GM18867 (cell line): ENCODE measurements around the gene SLC13A1.
"Not testable (repeated sequence)": the region's sequence is repeated elsewhere in the genome, so short reads cannot be mapped to it uniquely, and the experiment has no call there.

ENCODE experiments used
- ATAC-seq: cut with Tn5 transposase; IDR thresholded peaks from one replicate; pipeline ENCODE4 v1.9.1; 2021; ENCODE audit warnings: mild to moderate bottlenecking, moderate library complexity; ENCODE audit not compliant: unreplicated experiment

SLC13A1 gene, protein sequence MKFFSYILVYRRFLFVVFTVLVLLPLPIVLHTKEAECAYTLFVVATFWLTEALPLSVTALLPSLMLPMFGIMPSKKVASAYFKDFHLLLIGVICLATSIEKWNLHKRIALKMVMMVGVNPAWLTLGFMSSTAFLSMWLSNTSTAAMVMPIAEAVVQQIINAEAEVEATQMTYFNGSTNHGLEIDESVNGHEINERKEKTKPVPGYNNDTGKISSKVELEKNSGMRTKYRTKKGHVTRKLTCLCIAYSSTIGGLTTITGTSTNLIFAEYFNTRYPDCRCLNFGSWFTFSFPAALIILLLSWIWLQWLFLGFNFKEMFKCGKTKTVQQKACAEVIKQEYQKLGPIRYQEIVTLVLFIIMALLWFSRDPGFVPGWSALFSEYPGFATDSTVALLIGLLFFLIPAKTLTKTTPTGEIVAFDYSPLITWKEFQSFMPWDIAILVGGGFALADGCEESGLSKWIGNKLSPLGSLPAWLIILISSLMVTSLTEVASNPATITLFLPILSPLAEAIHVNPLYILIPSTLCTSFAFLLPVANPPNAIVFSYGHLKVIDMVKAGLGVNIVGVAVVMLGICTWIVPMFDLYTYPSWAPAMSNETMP

DNA sequence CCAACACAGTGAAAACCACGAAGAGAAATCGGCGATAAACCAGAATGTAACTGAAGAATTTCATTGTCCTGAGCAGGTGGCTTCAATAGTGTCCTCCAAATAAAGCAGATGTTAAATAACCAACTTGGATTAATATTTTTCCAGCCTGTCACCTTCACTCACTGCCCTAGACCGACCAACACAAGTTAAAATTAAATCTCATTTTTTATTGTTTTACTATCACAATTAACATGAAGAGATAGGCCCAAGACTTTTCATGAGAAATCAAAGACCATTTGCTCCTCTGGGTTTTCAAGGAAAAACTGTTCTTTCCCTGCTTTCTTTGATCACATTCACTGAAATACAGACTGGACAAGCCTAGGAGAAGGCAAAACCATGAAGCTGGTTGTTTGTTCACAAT lies at the start of gene SLC13A1:
SLC13A1 (minus strand) TSS at position 87 of the 400 bp plus-strand sequence; CDS start at position 64, 23 bp downstream.
- ATAC-seq = no peak

GRCh38 chr7:123244768-123245167 lies 45.0 kb upstream of the SLC13A1 start:
- ATAC-seq = no peak

GRCh38 chr7:123242467-123243092 lies 42.8 kb upstream of the SLC13A1 start:
- no peak for ATAC-seq

- no peak for ATAC-seq
Measured at GRCh38 chr7:123241809-123242208, 42.0 kb upstream of the SLC13A1 start.

GRCh38 chr7:123231021-123232000 lies 31.5 kb upstream of the SLC13A1 start:
- ATAC-seq = no peak

- no peak for ATAC-seq
Measured at GRCh38 chr7:123230603-123231002, 30.8 kb upstream of the SLC13A1 start.

DNA sequence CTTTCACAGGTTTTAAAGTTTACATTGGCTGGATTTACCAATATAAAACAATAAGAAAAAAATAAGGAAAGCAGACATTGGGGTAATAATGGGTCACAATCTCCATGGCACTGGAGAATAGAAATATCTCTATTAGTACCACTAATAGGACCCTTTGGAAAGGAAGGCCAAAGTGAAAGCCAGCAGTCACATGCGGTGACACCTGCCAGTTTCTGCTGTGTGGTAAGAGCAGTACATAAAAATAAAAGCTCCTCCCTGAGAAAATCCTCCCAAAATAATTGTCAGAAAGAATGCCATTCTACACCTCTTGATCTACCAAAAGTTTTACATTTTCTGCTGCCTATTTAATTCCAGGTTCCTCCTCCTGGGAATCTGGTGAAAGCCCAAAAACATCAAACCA lies 30.4 kb upstream of the SLC13A1 start:
- ATAC-seq = no peak

GRCh38 chr7:123229426-123229825 lies 29.7 kb upstream of the SLC13A1 start:
- no peak for ATAC-seq

- not testable (repeated sequence) for ATAC-seq
Measured at GRCh38 chr7:123227666-123228065, 27.9 kb upstream of the SLC13A1 start.

GRCh38 chr7:123220396-123220795 lies 20.6 kb upstream of the SLC13A1 start:
- ATAC-seq = no peak

GRCh38 chr7:123218866-123219265 lies 19.1 kb upstream of the SLC13A1 start:
- ATAC-seq = no peak

- no peak for ATAC-seq
Measured at GRCh38 chr7:123216825-123217224, 17.1 kb upstream of the SLC13A1 start.

- no peak for ATAC-seq
Measured at GRCh38 chr7:123215350-123215749, 15.6 kb upstream of the SLC13A1 start.

DNA sequence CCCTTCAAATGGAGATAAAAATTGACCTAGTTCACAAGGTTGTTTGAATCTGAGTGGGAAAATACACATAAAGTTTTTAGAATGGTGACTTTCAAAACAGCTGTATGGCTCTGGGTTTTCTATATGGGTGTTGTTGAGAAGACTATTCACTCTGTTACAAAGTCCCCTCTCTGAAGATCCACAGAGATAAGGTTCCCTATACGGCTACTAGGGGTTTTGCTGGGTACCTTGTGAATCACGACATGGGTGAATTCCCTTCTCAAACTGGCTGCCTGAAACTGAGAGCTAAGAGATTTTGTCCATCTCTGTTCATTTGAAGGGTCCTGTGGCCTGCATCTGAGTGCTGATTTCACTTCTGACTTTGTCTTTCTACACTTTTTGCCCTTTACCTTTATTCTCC lies 11.8 kb upstream of the SLC13A1 start:
- ATAC-seq = no peak

DNA sequence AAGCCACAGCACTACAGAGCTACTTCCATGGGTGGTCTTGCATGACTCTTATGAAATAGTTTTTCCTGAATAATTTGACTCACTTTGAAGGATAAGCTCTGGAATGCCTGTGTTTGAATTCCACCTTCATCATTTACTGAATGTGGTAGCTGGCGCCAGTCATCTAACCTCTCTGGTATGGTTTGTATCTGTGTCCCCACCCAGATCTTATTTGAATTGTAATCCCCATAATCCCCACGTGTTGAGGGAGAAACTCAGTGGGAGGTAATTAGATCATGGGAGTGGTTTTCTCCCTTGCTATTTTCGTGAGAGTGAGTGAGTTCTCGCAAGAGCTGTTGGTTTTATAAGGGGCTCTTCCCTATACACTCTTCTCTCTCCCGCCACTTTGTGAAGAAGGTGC lies 11.2 kb upstream of the SLC13A1 start:
- ATAC-seq = no peak

GRCh38 chr7:123209786-123210185 lies 10.0 kb upstream of the SLC13A1 start:
- ATAC-seq = no peak

GRCh38 chr7:123208793-123209192 lies 9.0 kb upstream of the SLC13A1 start:
- ATAC-seq = peak; percentile 41

DNA sequence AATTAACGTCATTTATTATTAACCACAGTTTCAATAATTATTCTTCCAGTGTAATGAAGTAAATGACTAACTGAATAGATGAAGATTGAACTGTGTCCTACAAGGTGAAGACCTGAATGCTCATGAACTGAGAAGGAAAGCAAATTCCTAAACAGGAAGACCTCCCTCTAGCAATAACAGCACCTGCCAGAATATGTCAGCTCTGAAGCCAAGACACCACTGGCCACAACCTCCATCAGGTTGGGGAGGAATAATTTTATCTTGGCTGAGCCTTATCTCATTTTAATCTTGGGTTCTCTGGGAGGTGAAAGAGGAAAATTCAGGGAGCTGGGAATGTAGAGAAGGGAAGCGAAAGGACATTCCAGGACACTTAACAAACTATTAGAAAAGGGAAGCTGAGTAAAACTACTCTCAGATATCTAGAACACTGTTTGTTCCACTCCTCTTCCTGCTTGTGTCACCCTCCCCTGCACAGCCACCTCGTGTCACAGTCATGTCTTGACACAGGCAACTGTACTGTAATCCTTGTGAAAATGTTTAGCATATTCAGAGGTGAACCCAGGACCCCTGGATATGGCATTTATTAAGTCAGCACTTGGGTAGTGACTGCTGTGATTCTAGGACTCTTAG lies 4.6 kb upstream of the SLC13A1 start:
- no peak for ATAC-seq

GRCh38 chr7:123201901-123202300 lies 2.1 kb upstream of the SLC13A1 start:
- ATAC-seq = no peak
